Stimulated activated CD8-positive, alpha-beta memory T cell treated with anti-CD3 and anti-CD28 coated beads, Interleukin-15, amount 100 ng/mL, for 48 hours (primary cell): ENCODE results near the gene PLA2G6.
"Not testable (repeated sequence)": the region's sequence is repeated elsewhere in the genome, so short reads cannot be mapped to it uniquely, and the experiment has no call there.

Source experiments
- DNase-seq, 2 donors: peaks; one replicate each; pipeline ENCODE4 v3.0.0-alpha.2; 2020; ENCODE audit warnings: low read depth in 2 of 2

PLA2G6 gene

GRCh38 chr22:38085501-38085900 lies 96.1 kb downstream of the PLA2G6 start:
- no peak for DNase-seq

DNA sequence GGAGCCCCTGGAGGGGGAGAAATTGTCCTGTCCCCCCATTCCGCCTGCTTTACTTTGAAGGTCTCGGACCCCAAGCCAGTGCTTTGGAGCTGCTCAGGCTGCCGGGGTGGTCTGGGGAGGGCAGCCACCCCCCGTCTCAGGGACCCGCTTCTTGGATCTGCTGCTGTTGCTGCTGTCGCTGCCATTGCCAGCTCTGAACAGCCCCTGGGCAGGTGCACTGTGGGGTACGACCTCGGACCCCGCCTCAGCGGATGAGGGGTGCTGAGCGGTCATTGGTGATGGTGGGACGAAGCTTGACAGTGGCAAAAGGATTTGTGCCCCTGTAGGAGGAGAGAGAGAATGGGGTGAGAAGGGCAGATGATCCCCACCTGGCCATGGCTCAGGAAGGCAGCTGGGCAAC lies 96.6 kb downstream of the PLA2G6 start:
- DNase-seq = no peak

GRCh38 chr22:38083931-38084631 lies 97.5 kb downstream of the PLA2G6 start, which contains the start of gene SLC16A8:
SLC16A8 (minus strand) TSS chr22:38084184; CDS start chr22:38082873, 1,311 bp downstream.
- no peak for DNase-seq

DNA sequence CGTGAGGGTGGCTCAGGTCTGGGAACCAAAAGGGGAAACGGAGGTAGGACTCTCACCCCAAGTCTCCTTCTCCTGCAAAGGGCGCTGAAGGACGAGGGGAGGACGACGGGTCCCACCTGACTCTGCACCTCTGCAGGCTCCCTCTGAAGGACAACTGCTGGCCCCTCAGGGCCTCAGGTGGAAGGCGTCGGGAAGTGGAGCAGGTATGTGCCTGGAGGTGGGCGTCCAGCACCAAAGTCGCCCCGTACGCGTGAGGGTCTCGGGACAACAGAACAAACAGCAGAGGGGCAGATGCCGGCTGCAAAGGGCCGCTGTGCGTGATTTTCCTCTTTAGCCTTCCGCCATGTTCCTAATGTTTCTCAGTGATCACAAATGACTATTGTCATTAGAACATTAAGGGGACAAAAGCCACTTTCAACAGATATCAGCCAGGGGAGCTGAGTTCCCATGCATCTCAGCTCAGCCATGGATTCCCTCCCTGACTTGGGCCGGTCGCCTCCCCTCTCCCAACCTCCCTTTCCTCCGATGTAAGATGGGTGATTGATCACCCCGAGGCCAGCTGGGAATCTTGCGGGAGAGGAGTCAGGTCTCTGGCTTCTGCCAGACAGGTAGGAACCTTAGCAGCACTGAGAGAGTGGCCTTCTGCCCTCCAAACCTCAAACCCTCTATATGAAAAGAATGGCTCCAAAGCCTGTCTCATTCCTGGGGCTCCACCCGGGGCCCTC lies 98.5 kb downstream of the PLA2G6 start:
- no peak for DNase-seq

DNA sequence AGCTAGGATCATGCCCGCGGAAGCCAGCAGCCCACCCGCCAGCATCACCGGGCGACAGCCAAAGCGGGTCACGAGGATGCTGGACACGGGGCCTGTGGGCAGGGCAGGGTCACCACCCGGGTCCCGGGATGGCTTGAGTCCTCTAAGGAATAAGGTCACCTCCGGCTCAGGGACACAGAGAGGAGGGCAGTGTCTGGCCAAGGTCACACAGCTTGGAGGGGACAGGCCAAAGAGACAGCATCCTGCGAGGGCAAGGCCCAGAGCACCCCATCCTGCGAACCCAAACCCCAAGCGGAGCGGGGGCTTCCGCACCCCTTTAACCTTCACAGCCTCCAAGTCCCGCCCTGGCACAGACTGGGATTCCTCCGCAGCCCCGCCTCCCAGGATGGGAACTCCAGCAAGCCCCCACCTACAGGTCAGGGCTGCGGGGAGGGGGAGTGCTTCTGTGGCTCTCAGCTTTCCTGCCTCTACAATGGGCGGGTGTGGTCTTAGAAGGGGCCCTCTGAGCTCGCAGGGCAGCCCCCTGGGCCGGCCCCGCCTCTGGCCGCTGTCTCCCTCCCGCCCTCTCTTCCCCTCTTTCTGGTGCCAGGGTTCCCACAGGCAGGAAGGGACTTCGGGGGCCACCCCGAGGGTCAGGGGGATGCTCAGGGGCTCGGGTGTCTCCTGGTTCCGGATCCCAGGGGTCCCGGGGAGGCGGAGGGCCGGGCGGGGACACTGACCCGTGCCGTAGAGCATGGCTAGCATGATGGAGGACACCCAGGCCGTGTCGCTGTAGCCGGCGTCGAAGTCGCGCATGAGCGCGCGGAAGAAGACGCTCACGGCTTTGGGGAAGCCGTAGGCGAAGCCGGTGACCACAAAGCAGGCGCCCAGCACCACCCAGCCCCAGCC lies 99.4 kb downstream of the PLA2G6 start:
- DNase-seq = peak in 1 of 2 donors; percentile 13

GRCh38 chr22:38081636-38081940 lies 100.0 kb downstream of the PLA2G6 start:
- no peak for DNase-seq

- DNase-seq = no peak
Measured at GRCh38 chr22:38080850-38081635, 100.6 kb downstream of the PLA2G6 start.

GRCh38 chr22:38080474-38080849 lies 101.2 kb downstream of the PLA2G6 start:
- DNase-seq = no peak

GRCh38 chr22:38079804-38080203 lies 101.8 kb downstream of the PLA2G6 start:
- DNase-seq = no peak

- not testable (repeated sequence) for DNase-seq
Measured at GRCh38 chr22:38079208-38079607, 102.4 kb downstream of the PLA2G6 start.

- DNase-seq = no peak
Measured at GRCh38 chr22:38078046-38078840, 103.4 kb downstream of the PLA2G6 start.

- DNase-seq = no peak
Measured at GRCh38 chr22:38077595-38077994, 104.0 kb downstream of the PLA2G6 start.

DNA sequence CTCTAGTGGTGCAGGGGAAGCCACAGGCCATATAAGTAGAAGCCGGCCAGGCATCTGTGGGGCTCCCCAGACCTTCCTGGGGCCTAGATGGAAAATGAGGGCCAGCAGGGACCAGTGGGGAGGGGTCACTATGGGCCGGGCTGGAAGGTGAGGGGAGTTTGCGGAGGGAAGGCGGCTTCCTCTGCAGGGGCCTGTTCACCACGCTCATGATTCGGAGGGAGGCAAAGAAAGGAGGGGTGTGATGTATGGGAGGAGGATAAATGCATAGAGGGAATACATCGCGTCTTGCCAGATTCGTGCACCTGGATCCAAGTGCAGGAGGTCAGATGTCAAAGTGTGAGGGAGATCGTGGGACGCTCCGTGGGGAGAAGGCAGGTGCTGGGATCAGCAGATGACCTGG lies 104.5 kb downstream of the PLA2G6 start:
- no peak for DNase-seq

GRCh38 chr22:38075961-38076360 lies 105.7 kb downstream of the PLA2G6 start:
- no peak for DNase-seq

DNA sequence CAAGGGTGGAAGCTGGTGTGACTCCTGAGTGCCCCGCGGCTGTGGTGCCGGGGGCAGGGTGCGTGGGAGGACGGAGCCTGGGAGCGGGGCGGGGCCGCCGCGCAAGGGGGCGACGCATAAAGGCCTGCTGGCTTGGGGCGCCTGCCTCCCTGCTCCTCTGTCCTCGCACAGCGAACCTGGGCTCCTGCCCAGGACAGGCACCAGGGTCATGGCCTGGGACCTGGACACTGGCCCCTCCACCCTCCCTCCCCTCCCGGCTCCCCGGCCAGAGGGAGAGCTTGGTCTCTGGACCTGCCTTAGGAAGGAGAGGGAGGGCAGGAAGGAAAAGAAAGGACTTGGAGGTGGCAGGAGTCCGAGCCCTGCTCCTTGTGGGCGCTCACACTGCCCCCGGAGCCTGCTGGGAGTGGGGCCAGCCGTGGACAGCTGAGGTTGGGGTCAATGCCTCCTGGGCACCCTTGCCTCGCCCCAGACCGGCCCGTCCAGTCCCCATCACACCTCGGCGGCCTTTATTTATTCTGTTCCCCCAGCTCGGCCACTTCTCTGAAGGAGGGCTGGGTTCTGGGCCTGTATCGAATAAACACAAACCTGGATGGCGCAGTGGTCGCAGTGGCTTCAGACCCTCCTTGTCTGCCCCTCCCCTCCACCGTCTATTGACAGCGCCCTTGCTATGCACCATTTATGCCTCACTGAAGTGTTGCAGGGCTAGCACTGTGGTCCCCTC lies 106.4 kb downstream of the PLA2G6 start:
- DNase-seq = no peak

DNA sequence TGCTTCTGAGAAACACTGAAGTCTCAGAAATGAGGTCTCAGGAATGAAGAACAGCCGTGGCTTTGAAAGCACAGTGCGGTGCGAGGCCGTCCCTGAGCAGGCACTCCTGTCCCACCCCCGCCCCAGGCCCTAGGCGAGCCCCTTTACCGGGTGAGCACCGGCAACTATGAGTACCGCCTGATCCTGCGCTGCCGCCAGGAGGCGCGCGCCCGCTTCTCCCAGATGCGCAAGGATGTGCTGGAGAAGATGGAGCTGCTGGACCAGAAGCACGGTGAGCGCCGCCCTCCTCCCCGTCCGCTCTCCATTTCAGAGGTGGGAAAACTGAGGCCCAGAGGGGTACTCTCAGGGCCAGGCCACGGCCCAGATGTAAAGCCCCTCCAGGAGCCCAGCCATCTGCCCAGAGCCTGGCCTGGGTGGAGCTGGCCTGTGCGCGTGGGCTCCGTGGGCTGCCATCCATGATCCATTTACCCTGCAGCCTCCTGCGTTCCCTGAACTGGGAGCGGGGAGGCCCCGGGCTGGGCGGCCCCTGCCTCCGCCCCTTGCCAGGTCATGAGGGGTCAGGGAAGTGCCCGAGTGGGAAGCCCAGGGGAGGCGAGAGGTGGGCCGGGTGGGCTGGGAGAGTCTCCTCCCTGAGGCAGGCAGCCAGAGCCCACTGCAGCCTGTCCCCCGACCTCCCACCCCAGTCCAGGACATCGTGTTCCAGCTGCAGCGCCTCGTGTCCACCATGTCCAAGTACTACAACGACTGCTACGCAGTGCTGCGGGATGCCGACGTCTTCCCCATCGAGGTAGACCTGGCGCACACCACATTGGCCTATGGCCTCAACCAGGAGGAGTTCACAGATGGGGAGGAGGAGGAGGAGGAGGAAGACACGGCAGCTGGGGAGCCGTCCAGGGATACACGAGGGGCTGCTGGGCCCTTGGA lies 107.2 kb downstream of the PLA2G6 start:
- no peak for DNase-seq

DNA sequence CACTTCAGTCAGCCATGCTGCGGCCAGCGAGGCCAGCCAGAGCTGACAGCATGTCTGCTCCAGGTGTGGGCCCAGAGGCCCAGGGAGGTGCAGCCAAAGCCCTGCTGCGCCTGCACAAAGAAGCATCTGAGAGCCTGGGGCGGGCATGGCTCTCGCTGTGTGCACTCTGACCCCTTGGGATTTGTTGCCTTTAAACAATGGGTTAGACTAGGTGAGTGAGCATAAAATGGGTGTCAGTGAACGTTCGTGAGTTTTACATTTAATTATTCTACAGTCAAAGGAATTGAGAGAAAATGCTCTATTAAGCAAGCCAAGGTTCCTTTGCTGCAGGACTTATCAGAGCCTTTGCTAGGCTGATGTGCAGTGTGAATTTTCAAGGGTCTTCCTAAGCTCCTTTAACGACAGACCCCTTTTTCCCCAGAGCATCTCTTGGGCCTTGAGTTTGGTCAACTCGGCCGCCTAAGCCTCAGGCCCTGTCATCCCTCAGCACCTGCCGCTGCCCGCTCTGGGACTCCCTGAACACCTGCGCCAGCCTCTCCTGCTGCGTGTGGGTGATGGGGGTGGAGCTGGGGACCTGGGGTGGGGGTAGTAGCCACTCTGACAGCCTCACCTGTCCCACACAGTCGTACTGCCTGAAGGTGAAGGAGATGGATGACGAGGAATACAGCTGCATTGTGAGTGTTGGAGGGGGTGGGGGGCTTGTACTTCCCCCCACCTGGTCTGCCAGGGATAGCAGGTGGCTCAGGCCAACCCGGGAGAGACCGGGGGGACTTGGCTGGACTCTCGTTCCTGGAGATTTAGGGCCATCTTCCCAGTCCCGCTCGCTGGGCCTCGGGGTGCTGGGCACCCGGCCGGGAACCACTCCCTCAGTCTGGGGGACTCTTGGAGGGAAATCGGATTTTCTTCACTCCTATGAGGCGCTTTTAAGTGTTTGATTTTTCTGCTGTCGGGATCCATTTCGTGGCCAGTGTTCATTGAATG lies 108.2 kb downstream of the PLA2G6 start:
- DNase-seq = no peak
